ENCODE measurements around the gene MYO18B.

The MYO18B gene

GRCh38 chr22:25935266-25936058 lies 193.5 kb downstream of the MYO18B start:
- no peak for TF ChIP-seq CTCF (IDR thresholded peaks at IDR 0.05; ENCODE audit: control insufficient read depth, insufficient read depth, low read depth, low read length, missing control alignments)
- no peak for DNase-seq (ENCODE audit: low read depth)
- H3K4me3 ChIP-seq (ENCODE audit: control insufficient read depth, low read depth, low read length), result no peak overlapping the region

GRCh38 chr22:25938151-25938550 lies 196.2 kb downstream of the MYO18B start:
- no peak overlapping the region for H3K4me3 ChIP-seq (ENCODE audit: control insufficient read depth, low read depth, low read length)
- no peak for DNase-seq (ENCODE audit: low read depth)
- no peak for TF ChIP-seq CTCF (IDR thresholded peaks at IDR 0.05; ENCODE audit: control insufficient read depth, insufficient read depth, low read depth, low read length, missing control alignments)

GRCh38 chr22:25939384-25939783 lies 197.4 kb downstream of the MYO18B start:
- DNase-seq (ENCODE audit: low read depth), result no peak
- H3K4me3 ChIP-seq (ENCODE audit: control insufficient read depth, low read depth, low read length), result no peak overlapping the region
- no peak for TF ChIP-seq CTCF (IDR thresholded peaks at IDR 0.05; ENCODE audit: control insufficient read depth, insufficient read depth, low read depth, low read length, missing control alignments)

GRCh38 chr22:25940479-25940878 lies 198.5 kb downstream of the MYO18B start:
- DNase-seq (ENCODE audit: low read depth), result no peak
- H3K4me3 ChIP-seq (ENCODE audit: control insufficient read depth, low read depth, low read length), result no peak overlapping the region
- TF ChIP-seq CTCF (IDR thresholded peaks at IDR 0.05; ENCODE audit: control insufficient read depth, insufficient read depth, low read depth, low read length, missing control alignments), result no peak

- TF ChIP-seq CTCF (IDR thresholded peaks at IDR 0.05; ENCODE audit: control insufficient read depth, insufficient read depth, low read depth, low read length, missing control alignments), result no peak
- no peak overlapping the region for H3K4me3 ChIP-seq (ENCODE audit: control insufficient read depth, low read depth, low read length)
- DNase-seq (ENCODE audit: low read depth), result no peak
Measured at GRCh38 chr22:25941365-25941960, 199.5 kb downstream of the MYO18B start.

- no peak overlapping the region for H3K4me3 ChIP-seq (ENCODE audit: control insufficient read depth, low read depth, low read length)
- no peak for DNase-seq (ENCODE audit: low read depth)
- TF ChIP-seq CTCF (IDR thresholded peaks at IDR 0.05; ENCODE audit: control insufficient read depth, insufficient read depth, low read depth, low read length, missing control alignments), result no peak
Measured at GRCh38 chr22:25942115-25942855, 200.3 kb downstream of the MYO18B start.

Measured in AG09309 (cell line).